Calu3 (cell line): ENCODE measurements around the gene SLC27A2. TPM values are rescaled to one million over a fixed set of nuclear protein-coding genes. Genes with fewer than 3 reads are reported as not detected.

Source experiments
- BruUV-seq: library from RNA; stranded (reverse); fragments of 400-500 nt; replicated peaks from 2 replicates; lab custom pipeline; 2021; lab: Mats Ljungman, UMichigan
- CTCF ChIA-PET: fragments of 300-600 bp; sonication (Branson Sonifier 250); formaldehyde crosslinking; loops from one replicate; lab custom pipeline; 2022; ENCODE audit warnings: antibody characterized with exemption; lab: Charles Lee
- DNase-seq: peaks from one replicate; pipeline ENCODE4 v3.0.0; 2022
- H3K27ac Mint-ChIP-seq: one replicate; pipeline ENCODE4 v1.8.0; 2022; ENCODE audit warnings: mixed read lengths; ENCODE audit not compliant: unreplicated experiment
- H3K27me3 Mint-ChIP-seq: one replicate; pipeline ENCODE4 v1.8.0; 2022; ENCODE audit warnings: mixed read lengths; ENCODE audit not compliant: unreplicated experiment
- H3K36me3 Mint-ChIP-seq: one replicate; pipeline ENCODE4 v1.8.0; 2022; ENCODE audit warnings: mild to moderate bottlenecking, moderate library complexity, mixed read lengths; ENCODE audit not compliant: insufficient read depth, unreplicated experiment
- H3K4me1 Mint-ChIP-seq: one replicate; pipeline ENCODE4 v1.8.0; 2022; ENCODE audit warnings: mild to moderate bottlenecking, low read depth, mixed read lengths; ENCODE audit not compliant: unreplicated experiment
- H3K4me3 Mint-ChIP-seq: one replicate; pipeline ENCODE4 v1.8.0; 2022; ENCODE audit warnings: mild to moderate bottlenecking, low read depth, moderate library complexity, mixed read lengths; ENCODE audit not compliant: unreplicated experiment
- H3K9me3 Mint-ChIP-seq: one replicate; pipeline ENCODE4 v1.8.0; 2022; ENCODE audit warnings: low read depth, mixed read lengths; ENCODE audit not compliant: unreplicated experiment
- intact Hi-C: fragments of 100-400 bp; cut with micrococcal nuclease; formaldehyde crosslinking; loops from one replicate; pipeline ENCODE4 v1.10.0; 2022; ENCODE audit not compliant: unreplicated experiment
- total RNA-seq: library from RNA; stranded (reverse); gene quantifications from 2 replicates; pipeline ENCODE4 v1.2.3, GENCODE V29; 2022
- TF ChIP-seq, protein P1 (sequence below): fragments of 200-600 bp; IDR thresholded peaks from one replicate; pipeline ENCODE4 v1.8.0; 2022; ENCODE audit warnings: antibody characterized with exemption; ENCODE audit not compliant: unreplicated experiment

Gene SLC27A2
- total RNA-seq, 1 experiment from 2014 or later: 13.1 TPM

DNA sequence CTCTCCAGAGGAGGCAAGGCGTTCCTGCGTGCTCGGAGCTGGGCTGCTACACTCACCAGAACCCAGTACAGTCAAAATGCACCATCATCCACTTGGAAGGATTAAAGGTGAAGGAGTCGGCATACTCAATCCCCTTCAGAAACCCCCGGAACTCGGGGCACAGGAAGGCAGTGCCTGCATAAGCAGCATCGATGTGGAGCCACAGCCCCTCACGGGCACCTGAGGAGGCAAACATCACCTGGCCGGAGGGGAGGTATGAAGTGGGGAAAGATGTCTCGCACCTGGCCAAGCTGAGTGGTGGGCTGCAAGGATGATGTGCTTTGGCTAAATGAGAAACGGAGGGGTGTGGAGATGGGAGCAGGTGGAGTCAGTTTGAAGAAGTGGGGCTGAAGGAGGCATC is 70.6 kb downstream of the SLC27A2 start:
- Mint-ChIP-seq H3K4me3 (no peak overlapping the region), H3K36me3 (no peaks in the 10 kb centered on the region), H3K27me3 (no peaks in the 10 kb centered on the region), H3K27ac (no peak overlapping the region), H3K4me1 (peaks cover 12% of the 10 kb centered on the region), H3K9me3 (no peaks in the 10 kb centered on the region)
- BruUV-seq: no TSS peak
- intact Hi-C loops: no loop called here
- DNase-seq: no peak
- TF ChIP-seq, protein P1, sequence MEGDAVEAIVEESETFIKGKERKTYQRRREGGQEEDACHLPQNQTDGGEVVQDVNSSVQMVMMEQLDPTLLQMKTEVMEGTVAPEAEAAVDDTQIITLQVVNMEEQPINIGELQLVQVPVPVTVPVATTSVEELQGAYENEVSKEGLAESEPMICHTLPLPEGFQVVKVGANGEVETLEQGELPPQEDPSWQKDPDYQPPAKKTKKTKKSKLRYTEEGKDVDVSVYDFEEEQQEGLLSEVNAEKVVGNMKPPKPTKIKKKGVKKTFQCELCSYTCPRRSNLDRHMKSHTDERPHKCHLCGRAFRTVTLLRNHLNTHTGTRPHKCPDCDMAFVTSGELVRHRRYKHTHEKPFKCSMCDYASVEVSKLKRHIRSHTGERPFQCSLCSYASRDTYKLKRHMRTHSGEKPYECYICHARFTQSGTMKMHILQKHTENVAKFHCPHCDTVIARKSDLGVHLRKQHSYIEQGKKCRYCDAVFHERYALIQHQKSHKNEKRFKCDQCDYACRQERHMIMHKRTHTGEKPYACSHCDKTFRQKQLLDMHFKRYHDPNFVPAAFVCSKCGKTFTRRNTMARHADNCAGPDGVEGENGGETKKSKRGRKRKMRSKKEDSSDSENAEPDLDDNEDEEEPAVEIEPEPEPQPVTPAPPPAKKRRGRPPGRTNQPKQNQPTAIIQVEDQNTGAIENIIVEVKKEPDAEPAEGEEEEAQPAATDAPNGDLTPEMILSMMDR: no peak
- CTCF ChIA-PET: no interaction called here

DNA sequence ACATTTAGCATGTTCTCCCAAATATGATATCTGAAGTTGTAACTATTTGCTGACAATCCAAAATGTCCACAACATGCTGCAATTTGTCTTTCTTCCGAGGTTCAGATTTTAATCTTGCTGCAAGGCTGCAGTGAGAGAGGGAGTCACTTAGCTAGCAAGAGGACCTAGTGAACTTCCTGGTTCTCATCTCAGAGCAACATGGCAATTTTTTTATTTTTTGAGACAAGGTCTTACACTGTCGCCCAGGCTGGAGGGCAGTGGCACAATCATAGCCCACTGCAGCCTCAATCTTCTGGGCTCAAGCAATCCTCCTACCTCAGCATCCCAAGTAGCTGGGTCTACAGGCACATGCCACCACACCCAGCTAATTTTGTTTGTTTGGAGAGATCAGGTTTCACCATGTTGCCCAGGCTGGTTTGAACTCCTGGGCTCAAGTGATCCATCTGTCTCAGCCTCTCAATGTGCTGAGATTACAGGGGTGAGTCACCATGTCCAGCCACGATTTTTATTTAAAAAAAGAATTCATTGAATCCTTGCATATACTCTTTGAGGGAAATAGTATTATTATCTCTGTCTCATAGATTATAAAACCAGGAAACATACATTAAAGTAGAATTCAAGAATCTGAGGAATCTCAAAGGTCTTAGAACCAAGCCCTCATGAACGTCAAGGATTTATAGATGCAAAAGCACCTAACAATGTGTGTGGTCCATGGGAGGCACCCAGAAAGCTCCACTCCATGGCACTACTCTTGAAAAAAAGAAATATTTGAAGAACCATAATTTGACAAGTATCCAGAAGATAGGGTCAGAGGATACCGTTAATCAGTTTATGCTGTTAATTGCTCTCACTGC is 74.4 kb downstream of the SLC27A2 start:
- BruUV-seq: no TSS peak
- CTCF ChIA-PET: interaction anchor here (0.5 to 0.8 kb wide), 2 partner anchors 111 to 834 kb away, joined by 3 to 5 read pairs; no protein-coding TSS in a partner anchor
- no peaks in the 10 kb centered on the region for H3K27me3 Mint-ChIP-seq
- intact Hi-C loops: loop anchor here (5.0 kb wide), 1 partner anchor 74 kb away; the partner anchor contains the start of gene SLC27A2
- H3K27ac Mint-ChIP-seq: no peak overlapping the region
- no peak overlapping the region for H3K4me3 Mint-ChIP-seq
- H3K36me3 Mint-ChIP-seq: no peaks in the 10 kb centered on the region
- TF ChIP-seq, protein P1: no peak
- no peaks in the 10 kb centered on the region for H3K9me3 Mint-ChIP-seq
- DNase-seq: peak; percentile 53
- peaks cover 20% of the 10 kb centered on the region for H3K4me1 Mint-ChIP-seq

DNA sequence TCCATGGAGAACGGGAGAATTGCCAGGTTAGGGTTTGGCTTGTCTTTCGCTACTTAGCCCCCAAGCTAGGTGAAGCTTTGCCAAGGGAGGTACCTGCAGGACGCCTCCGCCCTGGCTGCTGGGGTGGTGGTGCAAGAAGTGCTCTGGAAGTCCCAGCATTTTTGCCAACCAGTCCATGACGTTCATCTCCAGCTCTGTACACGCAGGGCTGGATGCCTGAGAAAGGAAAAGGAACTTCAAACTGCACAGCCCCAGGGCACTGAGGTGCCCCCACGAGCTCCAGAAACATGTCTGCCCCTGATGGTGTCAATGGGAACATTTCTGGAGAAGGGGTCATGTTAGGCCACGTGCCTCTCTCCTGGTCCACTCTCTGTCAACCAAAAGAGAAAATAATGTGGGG is 75.3 kb downstream of the SLC27A2 start:
- peaks cover under 1% of the 10 kb centered on the region for H3K27me3 Mint-ChIP-seq

DNA sequence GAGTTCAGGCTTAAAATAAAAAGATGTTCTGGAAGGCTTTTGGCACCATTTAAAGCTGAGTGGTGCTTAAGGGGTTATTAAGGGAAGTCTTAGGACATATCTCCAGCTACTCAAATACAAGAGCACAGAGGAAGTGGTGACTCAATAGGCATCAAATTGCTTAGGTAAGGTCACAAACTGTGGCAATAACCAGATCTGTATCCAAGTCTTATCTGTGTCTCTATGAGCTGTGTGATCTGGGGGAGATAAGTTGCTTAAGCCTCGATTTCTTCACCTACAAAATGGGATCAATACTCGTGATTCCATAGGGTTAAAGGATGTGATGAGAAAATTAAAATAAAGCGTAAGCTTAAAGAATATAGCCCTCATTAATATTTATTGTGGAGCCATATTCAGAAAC is 75.9 kb downstream of the SLC27A2 start:
- CTCF ChIA-PET: interaction anchor here (0.6 to 0.9 kb wide), 2 partner anchors 21 to 307 kb away, joined by 3 to 6 read pairs; no protein-coding TSS in a partner anchor
- peaks cover 20% of the 10 kb centered on the region for H3K4me1 Mint-ChIP-seq
- H3K36me3 Mint-ChIP-seq: no peaks in the 10 kb centered on the region
- no TSS peak for BruUV-seq
- DNase-seq: no peak
- intact Hi-C loops: loop anchor here (5.0 kb wide), 1 partner anchor 76 kb away; the partner anchor contains the start of gene SLC27A2
- TF ChIP-seq, protein P1: no peak
- no peak overlapping the region for H3K4me3 Mint-ChIP-seq
- H3K27me3 Mint-ChIP-seq: peaks cover 6% of the 10 kb centered on the region
- H3K9me3 Mint-ChIP-seq: no peaks in the 10 kb centered on the region
- H3K27ac Mint-ChIP-seq: no peak overlapping the region

More for the DNA sequence above, 75.3 kb downstream of the SLC27A2 start:
- no peak overlapping the region for H3K4me3 Mint-ChIP-seq
- no peak for DNase-seq
- BruUV-seq: no TSS peak
- CTCF ChIA-PET: interaction anchor here (0.6 to 0.9 kb wide), 2 partner anchors 22 to 307 kb away, joined by 3 to 6 read pairs; no protein-coding TSS in a partner anchor
- H3K36me3 Mint-ChIP-seq: no peaks in the 10 kb centered on the region
- intact Hi-C loops: loop anchor here (5.0 kb wide), 1 partner anchor 75 kb away; the partner anchor contains the start of gene SLC27A2
- H3K27ac Mint-ChIP-seq: no peak overlapping the region
- TF ChIP-seq, protein P1: no peak
- H3K9me3 Mint-ChIP-seq: no peaks in the 10 kb centered on the region
- peaks cover 20% of the 10 kb centered on the region for H3K4me1 Mint-ChIP-seq
